ENCODE results near the gene CISD3.

DNA sequence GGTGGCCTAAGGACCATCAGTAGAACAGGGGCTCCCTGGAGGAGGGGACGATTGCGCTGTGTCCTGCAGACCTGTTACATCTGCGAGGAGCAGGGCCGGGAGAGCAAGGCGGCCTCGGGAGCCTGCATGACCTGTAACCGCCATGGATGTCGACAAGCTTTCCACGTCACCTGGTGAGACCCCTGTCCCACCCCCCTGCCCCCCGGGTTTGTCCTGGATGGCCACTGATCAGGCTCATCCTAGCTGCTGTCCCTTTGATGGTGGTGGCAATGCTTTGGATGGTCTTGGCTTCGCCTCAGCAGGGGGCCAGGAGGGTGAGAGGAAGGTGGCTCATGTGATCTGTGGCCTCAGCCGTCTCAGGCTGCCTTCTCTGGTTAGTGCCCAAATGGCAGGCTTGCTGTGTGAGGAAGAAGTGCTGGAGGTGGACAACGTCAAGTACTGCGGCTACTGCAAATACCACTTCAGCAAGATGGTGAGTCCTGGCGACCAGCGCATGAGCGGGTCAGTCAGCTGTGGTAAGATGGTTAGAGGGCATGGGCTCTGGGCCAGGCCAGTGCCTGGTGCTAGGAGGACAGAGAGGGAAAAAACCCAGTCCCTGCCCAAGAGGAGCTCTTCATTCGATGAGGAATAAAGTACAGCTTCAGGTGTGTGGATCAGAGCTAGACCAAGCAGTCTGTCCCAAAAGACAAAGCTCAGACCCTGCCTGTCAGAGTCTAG is 20.9 kb upstream of the CISD3 start:
- TF ChIP-seq CTCF (IDR thresholded peaks at IDR 0.05) (no peak), POLR2A (IDR thresholded peaks at IDR 0.05) (no peak)
